PC-3 (cell line): ENCODE results near the gene GPR152. TPM values are rescaled to one million over a fixed set of nuclear protein-coding genes. Genes with fewer than 3 reads are reported as not detected.

Source experiments
- ATAC-seq: fragments of 200-7000 bp; cut with Tn5 transposase; 2 replicates; pipeline ENCODE4 v1.9.1; 2020; ENCODE audit warnings: mild to moderate bottlenecking, moderate library complexity
- BruUV-seq: library from RNA; stranded (reverse); fragments of 400-500 nt; replicated peaks from 2 replicates; lab custom pipeline; 2021; lab: Mats Ljungman, UMichigan
- CTCF ChIA-PET: fragments of 300-600 bp; sonication (Branson Sonifier 250); formaldehyde crosslinking; loops from one replicate; lab custom pipeline; 2022; ENCODE audit warnings: antibody characterized with exemption; lab: Charles Lee
- POLR2A ChIA-PET: fragments of 300-600 bp; sonication (Branson Sonifier 250); formaldehyde crosslinking; loops from one replicate; lab custom pipeline; 2022; ENCODE audit warnings: antibody characterized with exemption; ENCODE audit not compliant: unreplicated experiment; lab: Charles Lee
- DNase-seq: peaks from one replicate; pipeline ENCODE4 v3.0.0-alpha.2; 2015
- H2AFZ ChIP-seq: fragments of 300-600 bp; sonication (generic); 2 replicates; pipeline ENCODE4 v1.6.0; 2016; ENCODE audit warnings: antibody characterized with exemption, low read length
- H3F3A ChIP-seq: fragments of 300-600 bp; sonication (generic); one replicate; pipeline ENCODE4 v1.6.0; 2017; ENCODE audit warnings: antibody characterized with exemption, low read length, control low read depth, mild to moderate bottlenecking; ENCODE audit not compliant: unreplicated experiment
- H3K27ac ChIP-seq: fragments of 300-600 bp; sonication (generic); 2 replicates; pipeline ENCODE4 v1.5.1; 2016; ENCODE audit warnings: mild to moderate bottlenecking, low read length
- H3K27me3 ChIP-seq: fragments of 300-600 bp; sonication (generic); 2 replicates; pipeline ENCODE4 v1.6.1; 2016; ENCODE audit warnings: low read length, mixed read lengths
- H3K36me3 ChIP-seq: fragments of 300-600 bp; sonication (generic); 2 replicates; pipeline ENCODE4 v1.6.1; 2016; ENCODE audit warnings: low read depth, mixed run types, low read length, mixed read lengths
- H3K4me1 ChIP-seq: fragments of 300-600 bp; sonication (generic); 2 replicates; pipeline ENCODE4 v1.5.1; 2016; ENCODE audit warnings: low read length; ENCODE audit not compliant: insufficient read depth
- H3K4me2 ChIP-seq: fragments of 300-600 bp; sonication (generic); 2 replicates; pipeline ENCODE4 v1.6.0; 2016; ENCODE audit warnings: low read length
- H3K4me3 ChIP-seq: fragments of 300-600 bp; sonication (generic); 2 replicates; pipeline ENCODE4 v1.5.1; 2016; ENCODE audit warnings: mild to moderate bottlenecking, low read length, mixed read lengths
- H3K79me2 ChIP-seq: fragments of 300-600 bp; sonication (generic); 2 replicates; pipeline ENCODE4 v1.6.1; 2017; ENCODE audit warnings: low read length, mixed read lengths
- H3K9ac ChIP-seq: fragments of 300-600 bp; sonication (generic); 2 replicates; pipeline ENCODE4 v1.6.0; 2016; ENCODE audit warnings: mild to moderate bottlenecking, low read length
- H3K9me2 ChIP-seq: fragments of 300-600 bp; sonication (generic); replicated peaks from 2 replicates; pipeline ENCODE4 v1.6.1; 2016; ENCODE audit warnings: mixed run types, low read length, mixed read lengths
- H3K9me3 ChIP-seq: fragments of 300-600 bp; sonication (generic); 2 replicates; pipeline ENCODE4 v1.6.1; 2016; ENCODE audit warnings: low read length, mixed read lengths
- H4K20me1 ChIP-seq: fragments of 300-600 bp; sonication (generic); 2 replicates; pipeline ENCODE4 v1.6.1; 2016; ENCODE audit warnings: low read length, mixed read lengths
- CTCF ChIP-seq: fragments of 300-600 bp; sonication (generic); conservative IDR thresholded peaks from 2 replicates; pipeline ENCODE4 v1.5.1; 2017; ENCODE audit warnings: antibody characterized with exemption, low read depth, mild to moderate bottlenecking, low read length
- EZH2 ChIP-seq: fragments of 300-600 bp; sonication (generic); IDR thresholded peaks from one replicate; pipeline ENCODE4 v1.6.1; 2017; ENCODE audit warnings: antibody characterized with exemption, mild to moderate bottlenecking, low read length; ENCODE audit not compliant: unreplicated experiment
- EZH2phosphoT487 ChIP-seq: fragments of 300-600 bp; sonication (generic); IDR thresholded peaks from 2 replicates; pipeline ENCODE4 v1.6.1; 2018; ENCODE audit warnings: mild to moderate bottlenecking, antibody characterized with exemption, low read length, borderline replicate concordance
- intact Hi-C: fragments of 100-400 bp; cut with micrococcal nuclease; formaldehyde crosslinking; loops from 2 replicates; pipeline ENCODE4 v1.9.0; 2023
- total RNA-seq: library from RNA; depleted of rRNA; stranded (reverse); fragments of >200 nt; gene quantifications from 2 replicates; pipeline ENCODE4 v1.2.3, GENCODE V29; 2014

The GPR152 gene
- total RNA-seq, 1 experiment from 2014 or later: not detected

- no peaks in the 10 kb centered on the region for H3K27me3 ChIP-seq
- no peaks in the 10 kb centered on the region for H3K9me2 ChIP-seq
- no peaks in the 10 kb centered on the region for H3K9me3 ChIP-seq
- ChIA-PET CTCF (no interaction called here), POLR2A (no interaction called here)
- no peaks in the 10 kb centered on the region for H3F3A ChIP-seq
- no peak overlapping the region for H3K27ac ChIP-seq
- H2AFZ ChIP-seq: no peak overlapping the region
- H3K4me2 ChIP-seq: no peak overlapping the region
- H3K79me2 ChIP-seq: no peaks in the 10 kb centered on the region
- no peaks in the 10 kb centered on the region for H3K36me3 ChIP-seq
- no peaks in the 10 kb centered on the region; the same call in 1 of the 2 replicates for H3K4me1 ChIP-seq
- no peaks in the 10 kb centered on the region for H4K20me1 ChIP-seq
- ATAC-seq (no peak), DNase-seq (no peak)
- no TSS peak for BruUV-seq
- H3K9ac ChIP-seq: no peak overlapping the region
- no peak overlapping the region for H3K4me3 ChIP-seq
- intact Hi-C loops: no loop called here
- TF ChIP-seq EZH2phosphoT487 (no peak), CTCF (no peak), EZH2 (no peak)
These were observed 43.3 kb downstream of the GPR152 start for GRCh38 chr11:67409261-67409666.

- H3F3A ChIP-seq: no peaks in the 10 kb centered on the region
- no peaks in the 10 kb centered on the region for H3K36me3 ChIP-seq
- no peaks in the 10 kb centered on the region for H4K20me1 ChIP-seq
- H3K27me3 ChIP-seq: no peaks in the 10 kb centered on the region
- no peak for TF ChIP-seq CTCF
- no peaks in the 10 kb centered on the region for H3K79me2 ChIP-seq
- H3K4me1 ChIP-seq: no peaks in the 10 kb centered on the region; the same call in 1 of the 2 replicates
- no peak overlapping the region for H3K4me2 ChIP-seq
- no peak for ATAC-seq
- no peak for DNase-seq
- H3K9me3 ChIP-seq: no peaks in the 10 kb centered on the region
- no TSS peak for BruUV-seq
- POLR2A ChIA-PET: interaction anchor here (0.7 kb wide), 1 partner anchor 114 kb away, joined by 4 read pairs; no protein-coding TSS in a partner anchor
- intact Hi-C loops: no loop called here
- no peak overlapping the region for H3K27ac ChIP-seq
- H2AFZ ChIP-seq: no peak overlapping the region
- H3K4me3 ChIP-seq: no peak overlapping the region
- H3K9me2 ChIP-seq: no peaks in the 10 kb centered on the region
- CTCF ChIA-PET: no interaction called here
- H3K9ac ChIP-seq: no peak overlapping the region
These were observed 43.9 kb downstream of the GPR152 start for GRCh38 chr11:67408437-67409200.

- ChIA-PET CTCF (no interaction called here), POLR2A (no interaction called here)
- no peaks in the 10 kb centered on the region for H3K9me3 ChIP-seq
- no peak overlapping the region for H3K9ac ChIP-seq
- no peaks in the 10 kb centered on the region for H4K20me1 ChIP-seq
- no peaks in the 10 kb centered on the region for H3K36me3 ChIP-seq
- no peak overlapping the region for H3K4me2 ChIP-seq
- no peak overlapping the region for H2AFZ ChIP-seq
- no peaks in the 10 kb centered on the region for H3K27me3 ChIP-seq
- no peaks in the 10 kb centered on the region for H3F3A ChIP-seq
- H3K27ac ChIP-seq: no peak overlapping the region
- intact Hi-C loops: no loop called here
- ATAC-seq (no peak), DNase-seq (no peak)
- BruUV-seq: no TSS peak
- no peaks in the 10 kb centered on the region for H3K9me2 ChIP-seq
- no peaks in the 10 kb centered on the region; the same call in 1 of the 2 replicates for H3K4me1 ChIP-seq
- no peak for TF ChIP-seq EZH2phosphoT487
- TF ChIP-seq EZH2: no peak
- TF ChIP-seq CTCF: no peak
- no peaks in the 10 kb centered on the region for H3K79me2 ChIP-seq
- H3K4me3 ChIP-seq: no peak overlapping the region
These were observed 44.8 kb downstream of the GPR152 start for GRCh38 chr11:67407688-67408163.
